Astrocyte of the cerebellum (primary cell): ENCODE data around the gene FOXRED1.
"Not testable (repeated sequence)": the region's sequence is repeated elsewhere in the genome, so short reads cannot be mapped to it uniquely, and the experiment has no call there.

ENCODE experiments used
- DNase-seq: peaks from one replicate; pipeline ENCODE4 v3.0.0-alpha.2; 2011; ENCODE audit warnings: low read depth
- H3K4me3 ChIP-seq: 2 replicates; pipeline ENCODE4 v1.5.1; 2011; ENCODE audit warnings: mild to moderate bottlenecking, low read depth, low read length, moderate library complexity
- CTCF ChIP-seq: IDR thresholded peaks from 2 replicates; pipeline ENCODE4 v1.5.1; 2012; ENCODE audit warnings: low read length, low read depth, moderate library complexity, mild to moderate bottlenecking; ENCODE audit errors: missing control alignments
- in situ Hi-C: cut with HindIII; loops from 2 replicates; pipeline ENCODE4 v1.10.0; 2017; ENCODE audit warnings: low sequenced_read_pairs

FOXRED1 gene

GRCh38 chr11:126231725-126232459, 37.1 kb upstream of the FOXRED1 start:
- no peak for TF ChIP-seq CTCF
- in situ Hi-C loops = no loop called here
- DNase-seq = peak; percentile 15
- H3K4me3 ChIP-seq = no peak overlapping the region

GRCh38 chr11:126232683-126233082, 36.3 kb upstream of the FOXRED1 start:
- in situ Hi-C loops = no loop called here
- no peak overlapping the region for H3K4me3 ChIP-seq
- no peak for DNase-seq
- TF ChIP-seq CTCF = no peak

- in situ Hi-C loops = no loop called here
- no peak overlapping the region for H3K4me3 ChIP-seq
- TF ChIP-seq CTCF = no peak
- no peak for DNase-seq
Observed at GRCh38 chr11:126233391-126233790, 35.6 kb upstream of the FOXRED1 start.

DNA sequence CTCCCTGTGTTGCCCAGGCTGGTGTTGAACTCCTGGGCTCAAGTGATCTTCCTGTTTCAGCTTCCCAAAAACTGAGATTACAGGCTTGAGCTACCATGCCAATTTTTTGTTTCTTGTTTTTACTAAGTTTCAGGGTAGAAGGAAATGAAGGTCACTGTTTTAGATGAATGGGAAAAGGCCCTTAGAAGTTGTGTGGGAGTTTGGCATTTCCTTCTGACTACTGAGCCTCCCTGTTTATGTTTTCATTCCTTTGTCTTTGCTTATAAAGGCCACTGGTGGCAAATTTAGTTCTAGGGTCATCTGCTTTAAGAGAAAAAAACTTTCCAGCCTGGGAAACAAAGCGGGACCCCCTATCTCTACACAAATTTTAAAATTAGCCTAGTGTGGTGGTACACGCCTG, 22.3 kb upstream of the FOXRED1 start:
- in situ Hi-C loops = no loop called here
- H3K4me3 ChIP-seq = no peak overlapping the region
- TF ChIP-seq CTCF = no peak
- DNase-seq = no peak

DNA sequence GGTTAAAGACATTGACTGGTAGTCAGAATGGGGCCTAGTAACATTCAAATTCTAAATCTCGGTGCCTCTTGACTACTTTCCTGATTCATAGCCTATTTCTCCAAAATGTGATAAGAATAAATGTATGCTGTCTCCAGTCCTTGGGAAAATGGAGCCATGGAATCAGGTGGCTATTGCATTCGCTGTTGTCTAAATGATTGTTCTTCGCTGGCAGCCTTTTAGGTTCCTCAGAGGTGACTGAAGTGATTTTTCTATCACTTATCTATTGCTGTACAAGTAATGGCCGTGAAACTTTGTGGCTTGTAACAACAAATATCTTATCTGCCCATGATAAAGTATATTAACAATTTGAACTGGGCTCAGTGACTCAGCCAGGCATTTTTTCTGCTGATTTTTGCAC, 15.7 kb upstream of the FOXRED1 start:
- in situ Hi-C loops = no loop called here
- TF ChIP-seq CTCF = no peak
- no peak overlapping the region for H3K4me3 ChIP-seq
- DNase-seq = no peak

- DNase-seq = no peak
- in situ Hi-C loops = no loop called here
- no peak overlapping the region for H3K4me3 ChIP-seq
- TF ChIP-seq CTCF = no peak
Observed at GRCh38 chr11:126254819-126255218, 14.1 kb upstream of the FOXRED1 start.

- H3K4me3 ChIP-seq, in situ Hi-C loops, DNase-seq: not testable (repeated sequence)
Observed at GRCh38 chr11:126255507-126255906, 13.4 kb upstream of the FOXRED1 start.
